Endothelial cell of umbilical vein (primary cell): Measurements from ENCODE around the gene ECEL1. TPM values are rescaled to one million over a fixed set of nuclear protein-coding genes. Genes with fewer than 3 reads are reported as not detected.

Experiments used
- BruUV-seq: library from RNA; stranded (reverse); fragments of 400-500 nt; replicated peaks from 2 replicates; lab custom pipeline; 2021; lab: Mats Ljungman, UMichigan
- CTCF ChIA-PET: fragments of 300-600, 350-600 bp; sonication (Branson Sonifier 250); formaldehyde crosslinking; loops from one replicate; lab custom pipeline; 2021; ENCODE audit warnings: antibody characterized with exemption, inconsistent platforms; lab: Charles Lee
- POLR2A ChIA-PET: fragments of 300-600, 350-600 bp; sonication (Branson Sonifier 250); formaldehyde crosslinking; loops from one replicate; lab custom pipeline; 2021; ENCODE audit warnings: antibody characterized with exemption, inconsistent platforms; lab: Charles Lee
- DNase-seq: peaks from one replicate; pipeline ENCODE4 v3.0.0-alpha.2; 2011; ENCODE audit warnings: low read depth, low spot score
- FAIRE-seq: peaks from 2 replicates; lab custom pipeline; 2011; peaks lifted over from hg19 to GRCh38; lab: Jason Lieb, UNC
- H2AFZ ChIP-seq: 2 replicates; pipeline ENCODE4 v1.6.0; 2012; ENCODE audit warnings: low read depth, low read length, control low read depth, inconsistent platforms
- H3K27ac ChIP-seq: 2 replicates; pipeline ENCODE4 v1.5.1; 2011; ENCODE audit warnings: low read depth, mild to moderate bottlenecking, control low read depth, low read length, moderate library complexity; ENCODE audit not compliant: insufficient read depth
- H3K27me3 ChIP-seq, 2 experiments: 2 replicates each; pipeline versions ENCODE4 v1.6.0 to v1.6.1; 2011; ENCODE audit warnings: low read length in 2 of 2, mixed read lengths in 1 of 2; ENCODE audit not compliant: control insufficient read depth in 2 of 2, insufficient read depth in 2 of 2
- H3K36me3 ChIP-seq, 2 experiments: 2 replicates in 1 of 2; 3 replicates in 1 of 2; pipeline ENCODE4 v1.5.1; 2011; ENCODE audit warnings: low read length in 2 of 2, mild to moderate bottlenecking in 1 of 2, moderate library complexity in 1 of 2; ENCODE audit not compliant: control insufficient read depth in 2 of 2, insufficient read depth in 2 of 2; ENCODE audit errors: extremely low read depth in 1 of 2
- H3K4me1 ChIP-seq: 3 replicates; pipeline ENCODE4 v1.5.1; 2011; ENCODE audit warnings: mild to moderate bottlenecking, low read length; ENCODE audit not compliant: control insufficient read depth, insufficient read depth; ENCODE audit errors: extremely low read depth
- H3K4me2 ChIP-seq: 2 replicates; pipeline ENCODE4 v1.6.1; 2011; ENCODE audit warnings: low read length, control low read depth, mixed read lengths; ENCODE audit not compliant: insufficient read depth
- H3K4me3 ChIP-seq, 3 experiments: fragments of 200-600 bp in 1 of 3; sonication (generic), shearing (Covaris generic) in 1 of 3; replicated peaks in 1 of 3; 2 replicates each; pipeline ENCODE4 v1.5.1; 2011 to 2016; ENCODE audit warnings: control low read depth in 3 of 3, low read length in 3 of 3, mild to moderate bottlenecking in 2 of 3, inconsistent platforms in 1 of 3, low read depth in 1 of 3, moderate library complexity in 1 of 3; ENCODE audit not compliant: insufficient read depth in 1 of 3
- H3K79me2 ChIP-seq: 2 replicates; pipeline ENCODE4 v1.6.0; 2012; ENCODE audit warnings: low read length, inconsistent platforms; ENCODE audit not compliant: control insufficient read depth, insufficient read depth
- H3K9ac ChIP-seq: replicated peaks from 2 replicates; pipeline ENCODE3; 2011; ENCODE audit warnings: low read length, control low read depth; ENCODE audit not compliant: insufficient read depth; ENCODE audit errors: extremely low read depth
- H3K9me1 ChIP-seq: replicated peaks from 3 replicates; pipeline ENCODE4 v1.6.0; 2011; ENCODE audit warnings: mild to moderate bottlenecking, low read length; ENCODE audit not compliant: control insufficient read depth, insufficient read depth; ENCODE audit errors: extremely low read depth
- H3K9me3 ChIP-seq: replicated peaks from 2 replicates; pipeline ENCODE4 v1.5.1; 2012; ENCODE audit warnings: low read length, inconsistent platforms; ENCODE audit not compliant: control insufficient read depth, insufficient read depth
- H4K20me1 ChIP-seq: replicated peaks from 2 replicates; pipeline ENCODE3; 2011; ENCODE audit warnings: mild to moderate bottlenecking, low read length; ENCODE audit not compliant: control insufficient read depth, insufficient read depth; ENCODE audit errors: extremely low read depth
- CTCF ChIP-seq, 2 donors: IDR thresholded peaks; 1 replicate in 1 of 2; 2 replicates in 1 of 2; pipeline ENCODE4 v1.5.1; 2011; ENCODE audit warnings: low read length in 2 of 2, mild to moderate bottlenecking in 2 of 2, moderate library complexity in 2 of 2, control low read depth in 1 of 2, inconsistent platforms in 1 of 2, low read depth in 1 of 2; ENCODE audit not compliant: insufficient read depth in 1 of 2; ENCODE audit errors: extremely low read depth in 1 of 2
- EZH2 ChIP-seq: IDR thresholded peaks from 2 replicates; pipeline ENCODE4 v1.6.1; 2012; ENCODE audit warnings: borderline replicate concordance, low read depth, mild to moderate bottlenecking, moderate library complexity, low read length, inconsistent platforms; ENCODE audit not compliant: severe bottlenecking
- FOS ChIP-seq: IDR thresholded peaks from 2 replicates; pipeline ENCODE4 v1.6.1; 2011; ENCODE audit warnings: mild to moderate bottlenecking, low read length, moderate library complexity, borderline replicate concordance; ENCODE audit not compliant: insufficient read depth
- GATA2 ChIP-seq: IDR thresholded peaks from 2 replicates; pipeline ENCODE4 v1.7.0; 2011; ENCODE audit warnings: low read depth, mild to moderate bottlenecking, moderate library complexity, mixed read lengths, low read length; ENCODE audit not compliant: insufficient read length, insufficient read depth
- JUN ChIP-seq: IDR thresholded peaks from 2 replicates; pipeline ENCODE4 v1.6.1; 2011; ENCODE audit warnings: borderline replicate concordance, low read depth; ENCODE audit not compliant: insufficient read length, insufficient read depth
- MYC ChIP-seq: IDR thresholded peaks from one replicate; pipeline ENCODE4 v1.6.1; 2011; ENCODE audit warnings: mild to moderate bottlenecking, low read depth, low read length
- POLR2A ChIP-seq: IDR thresholded peaks from 2 replicates; pipeline ENCODE4 v1.6.1; 2012; ENCODE audit warnings: low read depth, mild to moderate bottlenecking, control low read depth, low read length
- POLR2AphosphoS5 ChIP-seq: IDR thresholded peaks from 2 replicates; pipeline ENCODE4 v1.6.1; 2012; ENCODE audit warnings: low read depth, mild to moderate bottlenecking, control low read depth, low read length, moderate library complexity; ENCODE audit not compliant: insufficient read depth
- dilution Hi-C: fragments of 300-500 bp; cut with MboI; formaldehyde crosslinking; loops from one replicate; pipeline ENCODE4 v1.15.0; 2019; ENCODE audit warnings: low sequenced_read_pairs; ENCODE audit not compliant: extremely low pct_ligation_motif_present
- intact Hi-C: fragments of 100-400 bp; cut with micrococcal nuclease; formaldehyde crosslinking; loops from one replicate; pipeline ENCODE4 v1.10.0; 2022
- polyA plus RNA-seq, 4 experiments: library from polyadenylated mRNA; depleted of rRNA in 3 of 4; stranded (reverse) in 3 of 4; unstranded in 1 of 4; fragments of >200 nt; gene quantifications; 2 replicates each; pipeline versions ENCODE4 v1.2.1 to v1.2.3, GENCODE V29; 2011 to 2012; ENCODE audit warnings: missing spikeins in 1 of 4
- total RNA-seq: library from RNA; stranded (reverse); gene quantifications from 2 replicates; pipeline ENCODE4 v1.2.3, GENCODE V29; 2021
- TF ChIP-seq, protein P1 (sequence below): IDR thresholded peaks from 2 replicates; pipeline ENCODE4 v1.6.1; 2011; ENCODE audit not compliant: insufficient read depth, insufficient read length

The ECEL1 gene
- total and polyA plus RNA-seq, 2 donors (not counting 3 experiments of a cell fraction or from before 2014, with no cell fraction given) = not detected

DNA sequence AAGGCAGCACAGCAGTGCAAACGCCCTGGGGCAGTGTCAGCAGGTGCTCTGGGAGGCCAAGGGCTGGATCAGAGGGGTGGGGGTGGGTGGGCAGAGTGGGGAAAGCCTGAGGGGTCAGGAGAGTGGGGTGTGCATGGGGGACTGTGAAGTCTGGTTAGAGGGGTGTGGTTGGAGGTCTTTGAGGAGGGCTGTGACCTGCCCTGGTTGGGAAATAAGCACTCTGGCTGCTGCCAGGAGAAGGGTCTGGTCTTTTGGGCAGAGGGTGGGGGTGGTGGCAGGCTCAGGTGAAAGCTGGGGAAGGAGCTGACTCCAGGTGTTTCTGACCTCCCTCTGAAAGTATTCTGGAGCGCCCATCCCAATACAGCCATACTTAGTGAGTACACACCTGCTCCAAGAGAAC, 27.5 kb downstream of the ECEL1 start:
- Histone ChIP-seq H3K27me3 (peaks cover 2 to 10% of the 10 kb centered on the region in 2 experiments), H3K36me3 (no peaks in the 10 kb centered on the region), H3K4me3 (no peak overlapping the region), H3K4me1 (no peaks in the 10 kb centered on the region), H3K9me1 (no peaks in the 10 kb centered on the region), H3K4me2 (no peak overlapping the region), H3K79me2 (no peaks in the 10 kb centered on the region), H3K9me3 (no peaks in the 10 kb centered on the region), H2AFZ (no peak overlapping the region), H3K9ac (no peak overlapping the region), H4K20me1 (no peaks in the 10 kb centered on the region), H3K27ac (no peak overlapping the region)
- ChIA-PET CTCF (no interaction called here), POLR2A (no interaction called here)
- DNase-seq (no peak), FAIRE-seq (no peak)
- intact Hi-C loops (no loop called here), dilution Hi-C loops (no loop called here)
- TF ChIP-seq, protein P1, sequence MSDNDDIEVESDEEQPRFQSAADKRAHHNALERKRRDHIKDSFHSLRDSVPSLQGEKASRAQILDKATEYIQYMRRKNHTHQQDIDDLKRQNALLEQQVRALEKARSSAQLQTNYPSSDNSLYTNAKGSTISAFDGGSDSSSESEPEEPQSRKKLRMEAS = no peak
- TF ChIP-seq GATA2 (no peak), POLR2A (no peak), FOS (no peak), JUN (no peak), POLR2AphosphoS5 (no peak), CTCF (IDR thresholded peaks at IDR 0.05; ENCODE audit: extremely low read depth in 1 of 2, insufficient read depth in 1 of 2, low read depth in 1 of 2, low read length in 2 of 2) (no peak), EZH2 (no peak), MYC (no peak)
- no TSS peak for BruUV-seq
